MM.1S (cell line): ENCODE measurements around the gene HRCT1.
A peak's percentile ranks its signal among the peaks of the same experiment; 100 is the strongest.

Source experiments
- DNase-seq: peaks from one replicate; pipeline ENCODE4 v3.0.0-alpha.2; 2015
- H2AFZ ChIP-seq: fragments of 300-600 bp; sonication (generic); 2 replicates; pipeline ENCODE4 v1.6.0; 2016; ENCODE audit warnings: antibody characterized with exemption, low read length
- H3F3A ChIP-seq: fragments of 300-600 bp; sonication (generic); 2 replicates; pipeline ENCODE4 v1.6.1; 2016; ENCODE audit warnings: mild to moderate bottlenecking, antibody characterized with exemption, low read length, moderate library complexity, mixed read lengths; ENCODE audit not compliant: insufficient read depth
- H3K27ac ChIP-seq: fragments of 300-600 bp; sonication (generic); 2 replicates; pipeline ENCODE4 v1.5.1; 2016; ENCODE audit warnings: mild to moderate bottlenecking, low read length
- H3K27me3 ChIP-seq: fragments of 300-600 bp; sonication (generic); replicated peaks from 2 replicates; pipeline ENCODE4 v1.6.0; 2016; ENCODE audit warnings: low read length; ENCODE audit not compliant: insufficient read depth
- H3K36me3 ChIP-seq: fragments of 300-600 bp; sonication (generic); replicated peaks from 2 replicates; pipeline ENCODE4 v1.6.1; 2016; ENCODE audit warnings: mild to moderate bottlenecking, low read length, mixed read lengths; ENCODE audit not compliant: insufficient read depth
- H3K4me1 ChIP-seq: fragments of 300-600 bp; sonication (generic); 2 replicates; pipeline ENCODE4 v1.6.1; 2016; ENCODE audit warnings: low read length, mixed read lengths
- H3K4me2 ChIP-seq: fragments of 300-600 bp; sonication (generic); 2 replicates; pipeline ENCODE4 v1.6.0; 2016; ENCODE audit warnings: low read depth, low read length
- H3K4me3 ChIP-seq: fragments of 300-600 bp; sonication (generic); 2 replicates; pipeline ENCODE4 v1.5.1; 2016; ENCODE audit warnings: low read length, mixed read lengths
- H3K79me2 ChIP-seq: fragments of 300-600 bp; sonication (generic); 2 replicates; pipeline ENCODE4 v1.6.1; 2016; ENCODE audit warnings: mixed run types, low read length, mixed read lengths
- H3K9ac ChIP-seq: fragments of 300-600 bp; sonication (generic); 2 replicates; pipeline ENCODE4 v1.6.1; 2016; ENCODE audit warnings: low read length, mixed read lengths
- H3K9me2 ChIP-seq: fragments of 300-600 bp; sonication (generic); replicated peaks from 2 replicates; pipeline ENCODE4 v1.6.1; 2016; ENCODE audit warnings: mild to moderate bottlenecking, low read length, mixed read lengths; ENCODE audit not compliant: insufficient read depth
- H3K9me3 ChIP-seq: fragments of 300-600 bp; sonication (generic); replicated peaks from 2 replicates; pipeline ENCODE4 v1.6.1; 2016; ENCODE audit warnings: mild to moderate bottlenecking, low read length, mixed read lengths; ENCODE audit not compliant: insufficient read depth
- H4K20me1 ChIP-seq: fragments of 300-600 bp; sonication (generic); 2 replicates; pipeline ENCODE4 v1.6.1; 2016; ENCODE audit warnings: mild to moderate bottlenecking, low read length, moderate library complexity, mixed read lengths; ENCODE audit not compliant: insufficient read depth
- CTCF ChIP-seq: fragments of 300-600 bp; sonication (generic); IDR thresholded peaks from 2 replicates; pipeline ENCODE4 v1.5.1; 2016; ENCODE audit warnings: antibody characterized with exemption, low read length, mixed read lengths
- EZH2 ChIP-seq: fragments of 300-600 bp; sonication (generic); optimal IDR thresholded peaks from 2 replicates; pipeline ENCODE3; 2017; ENCODE audit warnings: low read depth, mild to moderate bottlenecking, antibody characterized with exemption, low read length, mixed read lengths
- EZH2phosphoT487 ChIP-seq: fragments of 300-600 bp; sonication (generic); IDR thresholded peaks from 2 replicates; pipeline ENCODE4 v1.6.1; 2018; ENCODE audit warnings: antibody characterized with exemption, low read length

Gene HRCT1

GRCh38 chr9:35929453-35929718 lies 23.4 kb downstream of the HRCT1 start:
- Histone ChIP-seq H3K9me2 (no peaks in the 10 kb centered on the region), H3K27ac (no peak overlapping the region), H3F3A (peaks cover 6% of the 10 kb centered on the region), H3K79me2 (no peaks in the 10 kb centered on the region), H3K27me3 (no peaks in the 10 kb centered on the region), H3K36me3 (no peaks in the 10 kb centered on the region), H3K4me3 (no peak overlapping the region), H3K9me3 (no peaks in the 10 kb centered on the region), H3K9ac (no peak overlapping the region), H2AFZ (no peak overlapping the region), H3K4me2 (no peak overlapping the region), H3K4me1 (peaks cover 13% of the 10 kb centered on the region), H4K20me1 (no peaks in the 10 kb centered on the region)
- no peak for TF ChIP-seq EZH2phosphoT487
- no peak for TF ChIP-seq EZH2
- no peak for TF ChIP-seq CTCF
- DNase-seq, result no peak

DNA sequence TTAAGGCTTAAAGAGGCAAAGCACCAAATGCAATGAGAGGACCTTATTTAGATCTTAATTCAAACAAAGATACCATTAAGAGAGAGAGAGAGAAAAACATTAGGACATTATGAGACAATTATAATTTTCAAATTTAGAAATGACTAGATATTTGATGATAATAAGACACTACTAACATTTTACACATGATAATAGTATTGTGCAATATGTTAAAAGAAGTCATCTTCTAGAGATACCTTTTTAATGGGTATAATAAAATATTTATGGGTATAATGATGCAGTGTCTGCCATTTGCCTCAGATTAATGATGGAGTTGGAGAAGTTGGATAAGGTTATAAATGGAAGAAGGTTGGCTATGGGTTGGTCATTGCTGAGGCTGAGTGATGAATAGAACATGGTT lies 24.5 kb downstream of the HRCT1 start:
- peaks cover 6% of the 10 kb centered on the region for H3F3A ChIP-seq
- peaks cover 10% of the 10 kb centered on the region for H3K4me1 ChIP-seq
- no peak for DNase-seq
- H3K27me3 ChIP-seq, result no peaks in the 10 kb centered on the region
- no peak overlapping the region for H3K9ac ChIP-seq
- no peak overlapping the region for H2AFZ ChIP-seq
- H3K36me3 ChIP-seq, result no peaks in the 10 kb centered on the region
- no peaks in the 10 kb centered on the region for H4K20me1 ChIP-seq
- TF ChIP-seq CTCF (no peak), EZH2 (no peak), EZH2phosphoT487 (no peak)
- no peaks in the 10 kb centered on the region for H3K79me2 ChIP-seq
- H3K4me3 ChIP-seq, result no peak overlapping the region
- no peak overlapping the region for H3K4me2 ChIP-seq
- H3K9me3 ChIP-seq, result no peaks in the 10 kb centered on the region
- H3K9me2 ChIP-seq, result no peaks in the 10 kb centered on the region
- H3K27ac ChIP-seq, result no peak overlapping the region

- Histone ChIP-seq H3K9me3 (no peaks in the 10 kb centered on the region), H3F3A (peaks cover 6% of the 10 kb centered on the region), H3K4me2 (no peak overlapping the region), H3K4me3 (no peak overlapping the region), H2AFZ (no peak overlapping the region), H3K27ac (no peak overlapping the region), H3K79me2 (no peaks in the 10 kb centered on the region), H4K20me1 (no peaks in the 10 kb centered on the region), H3K27me3 (no peaks in the 10 kb centered on the region), H3K4me1 (peaks cover 10% of the 10 kb centered on the region), H3K9ac (no peak overlapping the region), H3K36me3 (no peaks in the 10 kb centered on the region), H3K9me2 (no peaks in the 10 kb centered on the region)
- TF ChIP-seq EZH2phosphoT487 (no peak), CTCF (no peak), EZH2 (no peak)
- DNase-seq, result no peak
These were observed 25.0 kb downstream of the HRCT1 start for GRCh38 chr9:35930989-35931388.

- Histone ChIP-seq H3K9ac (no peak overlapping the region), H3K36me3 (no peaks in the 10 kb centered on the region), H3K4me2 (peak overlapping the region; percentile 44), H3K4me3 (no peak overlapping the region), H3K79me2 (no peaks in the 10 kb centered on the region), H3K4me1 (peaks cover 18% of the 10 kb centered on the region), H2AFZ (no peak overlapping the region), H3K27ac (no peak overlapping the region; the same call in 1 of the 2 replicates), H3K27me3 (no peaks in the 10 kb centered on the region), H3K9me2 (no peaks in the 10 kb centered on the region), H4K20me1 (no peaks in the 10 kb centered on the region), H3F3A (peaks cover 6% of the 10 kb centered on the region), H3K9me3 (no peaks in the 10 kb centered on the region)
- peak; percentile 82 for DNase-seq
- no peak for TF ChIP-seq EZH2
- no peak for TF ChIP-seq CTCF
- TF ChIP-seq EZH2phosphoT487, result no peak
These were observed 26.7 kb downstream of the HRCT1 start for GRCh38 chr9:35932735-35933134.
